ENCODE results near the gene OR51V1.

Gene OR51V1

DNA sequence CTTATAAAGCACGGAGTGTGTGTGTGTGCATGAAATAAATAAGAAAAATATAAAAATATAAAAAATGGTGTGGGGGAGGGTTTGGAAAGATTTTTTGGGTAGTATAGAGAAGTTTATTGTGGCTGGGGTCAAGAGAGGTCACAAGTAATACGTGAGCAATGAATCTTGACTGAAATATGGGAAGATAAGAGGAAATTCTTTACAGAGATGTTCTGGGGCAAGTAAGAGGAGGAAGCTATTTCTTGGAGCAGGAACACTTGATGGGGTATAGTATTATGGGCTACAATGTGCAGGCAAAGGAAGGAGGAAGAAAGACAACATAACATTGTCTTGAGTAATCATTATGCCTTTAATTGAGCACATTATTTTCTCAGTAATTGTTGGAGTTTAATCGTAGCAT, 31.7 kb upstream of the OR51V1 start:
- H3K4me3 ChIP-seq (replicated peaks; ENCODE audit: low read depth, low read length), result no peak overlapping the region
- TF ChIP-seq, protein P1, sequence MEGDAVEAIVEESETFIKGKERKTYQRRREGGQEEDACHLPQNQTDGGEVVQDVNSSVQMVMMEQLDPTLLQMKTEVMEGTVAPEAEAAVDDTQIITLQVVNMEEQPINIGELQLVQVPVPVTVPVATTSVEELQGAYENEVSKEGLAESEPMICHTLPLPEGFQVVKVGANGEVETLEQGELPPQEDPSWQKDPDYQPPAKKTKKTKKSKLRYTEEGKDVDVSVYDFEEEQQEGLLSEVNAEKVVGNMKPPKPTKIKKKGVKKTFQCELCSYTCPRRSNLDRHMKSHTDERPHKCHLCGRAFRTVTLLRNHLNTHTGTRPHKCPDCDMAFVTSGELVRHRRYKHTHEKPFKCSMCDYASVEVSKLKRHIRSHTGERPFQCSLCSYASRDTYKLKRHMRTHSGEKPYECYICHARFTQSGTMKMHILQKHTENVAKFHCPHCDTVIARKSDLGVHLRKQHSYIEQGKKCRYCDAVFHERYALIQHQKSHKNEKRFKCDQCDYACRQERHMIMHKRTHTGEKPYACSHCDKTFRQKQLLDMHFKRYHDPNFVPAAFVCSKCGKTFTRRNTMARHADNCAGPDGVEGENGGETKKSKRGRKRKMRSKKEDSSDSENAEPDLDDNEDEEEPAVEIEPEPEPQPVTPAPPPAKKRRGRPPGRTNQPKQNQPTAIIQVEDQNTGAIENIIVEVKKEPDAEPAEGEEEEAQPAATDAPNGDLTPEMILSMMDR (IDR thresholded peaks at IDR 0.05; ENCODE audit: low read depth, low read length, missing control alignments), result no peak
- DNase-seq (ENCODE audit: extremely low read depth, low read depth), result no peak

DNA sequence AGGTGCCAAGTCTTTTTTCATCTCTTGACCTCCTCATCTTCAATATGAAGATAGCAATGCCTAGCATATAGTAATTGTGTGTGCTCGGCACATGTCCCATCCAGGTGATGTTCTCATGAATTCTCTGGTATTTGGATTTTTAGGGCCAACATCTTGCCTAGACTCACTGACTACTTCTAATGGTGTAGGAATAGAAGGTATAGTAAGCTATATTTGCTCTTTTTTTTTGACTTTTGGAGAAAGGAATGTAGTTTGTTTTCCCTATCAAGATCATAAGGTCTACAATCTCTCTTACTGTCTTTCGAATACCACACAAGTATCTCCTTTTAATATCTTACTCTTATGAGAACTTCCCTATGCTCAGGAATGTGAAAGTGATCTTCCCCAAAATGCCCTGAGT, 30.6 kb upstream of the OR51V1 start:
- TF ChIP-seq, protein P1 (IDR thresholded peaks at IDR 0.05; ENCODE audit: low read depth, low read length, missing control alignments), result no peak
- H3K4me3 ChIP-seq (replicated peaks; ENCODE audit: low read depth, low read length), result no peak overlapping the region
- DNase-seq (ENCODE audit: extremely low read depth, low read depth), result no peak

DNA sequence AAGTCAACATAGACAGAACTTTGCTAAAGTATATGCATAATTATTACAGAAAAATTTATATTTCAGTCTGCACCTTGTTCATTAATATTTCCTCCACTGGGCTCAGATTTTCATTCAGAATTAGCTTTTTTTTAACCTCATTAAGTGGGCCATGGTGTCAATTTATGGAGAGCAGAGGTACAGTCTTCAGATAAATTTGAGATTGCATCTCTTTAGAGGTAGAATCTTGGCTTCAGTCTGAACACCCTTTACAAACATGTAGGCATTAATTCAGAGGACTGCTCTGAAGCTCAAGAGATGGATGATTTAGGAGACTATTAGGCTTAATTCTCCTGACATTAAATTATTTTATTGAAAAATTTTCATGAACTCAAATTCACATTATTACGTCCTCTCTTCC, 29.8 kb upstream of the OR51V1 start:
- H3K4me3 ChIP-seq (replicated peaks; ENCODE audit: low read depth, low read length), result no peak overlapping the region
- TF ChIP-seq, protein P1 (IDR thresholded peaks at IDR 0.05; ENCODE audit: low read depth, low read length, missing control alignments), result no peak
- no peak for DNase-seq (ENCODE audit: extremely low read depth, low read depth)

DNA sequence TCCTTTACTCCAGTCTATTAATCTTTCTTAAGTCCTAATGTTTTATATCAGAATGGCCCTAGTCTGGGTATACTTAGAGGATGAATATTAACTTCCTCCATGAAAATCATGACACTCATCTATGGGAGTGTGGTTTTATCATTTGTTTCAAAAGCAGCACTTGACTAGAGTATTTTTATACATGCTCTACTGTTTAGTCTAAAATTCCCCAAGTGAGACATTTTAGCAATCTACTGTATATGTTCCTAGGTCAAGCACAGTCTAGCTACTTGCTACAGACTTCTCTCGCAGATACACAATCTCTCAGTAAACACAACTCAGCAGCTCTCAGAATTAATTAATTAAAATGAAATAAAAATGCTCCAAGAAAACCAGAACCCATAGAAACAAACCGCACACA, 29.3 kb upstream of the OR51V1 start:
- no peak for DNase-seq (ENCODE audit: extremely low read depth, low read depth)
- H3K4me3 ChIP-seq (replicated peaks; ENCODE audit: low read depth, low read length), result no peak overlapping the region
- TF ChIP-seq, protein P1 (IDR thresholded peaks at IDR 0.05; ENCODE audit: low read depth, low read length, missing control alignments), result no peak

DNA sequence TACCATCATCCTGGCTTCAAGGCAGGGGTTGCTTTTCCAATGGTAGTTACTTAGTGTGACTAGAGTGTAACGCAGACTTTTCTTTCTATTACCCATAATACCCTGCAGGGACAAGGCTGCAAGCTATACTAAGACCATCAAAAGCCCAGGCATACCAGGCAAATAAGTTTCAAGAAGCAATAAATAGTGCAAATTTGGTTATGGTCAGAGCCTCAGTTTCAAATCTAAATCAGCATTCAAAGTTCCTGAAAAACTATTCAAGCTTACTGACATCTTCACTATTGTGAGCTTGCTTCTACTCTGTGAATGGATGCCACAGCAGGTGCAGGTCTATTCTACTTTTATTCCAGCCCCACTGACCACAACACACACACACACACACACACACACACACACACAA, 28.9 kb upstream of the OR51V1 start:
- no peak for DNase-seq (ENCODE audit: extremely low read depth, low read depth)
- TF ChIP-seq, protein P1 (IDR thresholded peaks at IDR 0.05; ENCODE audit: low read depth, low read length, missing control alignments), result no peak
- no peak overlapping the region for H3K4me3 ChIP-seq (replicated peaks; ENCODE audit: low read depth, low read length)

DNA sequence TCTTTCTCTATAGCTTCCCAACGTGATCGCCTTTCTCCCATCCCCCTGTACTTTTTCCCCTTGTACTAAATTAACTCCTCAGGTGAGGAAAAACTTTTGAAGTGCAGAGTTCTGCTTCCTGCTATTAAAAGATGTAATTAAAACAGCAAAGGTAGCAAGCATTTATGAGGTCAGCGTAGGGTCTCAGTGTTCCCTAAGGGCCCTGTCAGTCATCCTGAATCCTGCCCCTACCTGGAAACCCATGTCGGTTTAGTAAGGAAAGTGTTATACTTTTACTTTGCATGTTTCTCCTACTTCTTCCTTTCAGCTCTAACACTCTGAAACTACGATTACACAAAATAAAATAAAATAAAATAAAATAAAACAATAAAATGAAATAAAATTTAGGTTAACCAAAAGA, 27.6 kb upstream of the OR51V1 start:
- H3K4me3 ChIP-seq (replicated peaks; ENCODE audit: low read depth, low read length), result no peak overlapping the region
- no peak for DNase-seq (ENCODE audit: extremely low read depth, low read depth)
- TF ChIP-seq, protein P1 (IDR thresholded peaks at IDR 0.05; ENCODE audit: low read depth, low read length, missing control alignments), result no peak

DNA sequence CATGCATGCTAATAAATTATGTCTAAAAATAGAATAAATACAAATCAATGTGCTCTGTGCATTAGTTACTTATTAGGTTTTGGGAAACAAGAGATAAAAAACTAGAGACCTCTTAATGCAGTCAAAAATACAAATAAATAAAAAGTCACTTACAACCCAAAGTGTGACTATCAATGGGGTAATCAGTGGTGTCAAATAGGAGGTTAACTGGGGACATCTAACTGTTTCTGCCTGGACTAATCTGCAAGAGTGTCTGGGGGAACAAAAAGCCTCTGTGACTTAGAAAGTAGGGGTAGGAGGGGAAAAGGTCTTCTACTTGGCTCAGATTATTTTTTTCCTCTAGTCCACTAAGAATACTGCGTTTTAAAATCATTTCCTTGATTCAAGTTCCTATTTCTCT, 27.2 kb upstream of the OR51V1 start:
- H3K4me3 ChIP-seq (replicated peaks; ENCODE audit: low read depth, low read length), result no peak overlapping the region
- no peak for DNase-seq (ENCODE audit: extremely low read depth, low read depth)
- TF ChIP-seq, protein P1 (IDR thresholded peaks at IDR 0.05; ENCODE audit: low read depth, low read length, missing control alignments), result no peak
